HG03378 (cell line): Measurements from ENCODE around the gene DDAH1.

Experiments
- ATAC-seq: cut with Tn5 transposase; IDR thresholded peaks from one replicate; pipeline ENCODE4 v1.9.1; 2021; ENCODE audit warnings: mild to moderate bottlenecking, moderate library complexity; ENCODE audit not compliant: unreplicated experiment

The DDAH1 gene

GRCh38 chr1:85445906-85446305 lies 19.1 kb downstream of the DDAH1 start:
- no peak for ATAC-seq

GRCh38 chr1:85444381-85444780 lies 20.6 kb downstream of the DDAH1 start:
- ATAC-seq: no peak

GRCh38 chr1:85440612-85441011 lies 24.3 kb downstream of the DDAH1 start:
- ATAC-seq: no peak

- ATAC-seq: no peak
Observed at GRCh38 chr1:85438353-85438752, 26.6 kb downstream of the DDAH1 start.

GRCh38 chr1:85437139-85437538 lies 27.8 kb downstream of the DDAH1 start:
- no peak for ATAC-seq

- ATAC-seq: no peak
Observed at GRCh38 chr1:85433096-85433495, 31.9 kb downstream of the DDAH1 start.

GRCh38 chr1:85428471-85429089 lies 36.4 kb downstream of the DDAH1 start:
- ATAC-seq: no peak

GRCh38 chr1:85427849-85428248 lies 37.1 kb downstream of the DDAH1 start:
- no peak for ATAC-seq

GRCh38 chr1:85427331-85427730 lies 37.6 kb downstream of the DDAH1 start:
- no peak for ATAC-seq

- ATAC-seq: no peak
Observed at GRCh38 chr1:85421179-85421578, 43.8 kb downstream of the DDAH1 start.

GRCh38 chr1:85420199-85420598 lies 44.8 kb downstream of the DDAH1 start:
- no peak for ATAC-seq

GRCh38 chr1:85417876-85418275 lies 47.1 kb downstream of the DDAH1 start:
- no peak for ATAC-seq

GRCh38 chr1:85417017-85417416 lies 47.9 kb downstream of the DDAH1 start:
- no peak for ATAC-seq

- ATAC-seq: no peak
Observed at GRCh38 chr1:85413169-85413568, 51.8 kb downstream of the DDAH1 start.

- ATAC-seq: no peak
Observed at GRCh38 chr1:85411567-85412305, 53.2 kb downstream of the DDAH1 start.

- no peak for ATAC-seq
Observed at GRCh38 chr1:85409516-85409915, 55.4 kb downstream of the DDAH1 start.

- ATAC-seq: no peak
Observed at GRCh38 chr1:85407746-85408377, 57.1 kb downstream of the DDAH1 start.

- no peak for ATAC-seq
Observed at GRCh38 chr1:85406887-85407533, 57.9 kb downstream of the DDAH1 start.

- no peak for ATAC-seq
Observed at GRCh38 chr1:85406081-85406480, 58.9 kb downstream of the DDAH1 start.

- no peak for ATAC-seq
Observed at GRCh38 chr1:85404408-85404807, 60.6 kb downstream of the DDAH1 start.

GRCh38 chr1:85398391-85399064 lies 66.4 kb downstream of the DDAH1 start:
- no peak for ATAC-seq
